Measurements from ENCODE around the gene RASA4B. TPM values are rescaled to one million over a fixed set of nuclear protein-coding genes. Genes with fewer than 3 reads are reported as not detected.

RASA4B gene
- total RNA-seq, 1 experiment from 2014 or later, result 1.2 TPM

- no peaks in the 10 kb centered on the region for H3K36me3 ChIP-seq (ENCODE audit: low read depth)
- ChIA-PET POLR2A (ENCODE audit: unreplicated experiment) (no interaction called here), CTCF (no interaction called here)
- no TSS peak for BruUV-seq (replicated peaks)
- H2AFZ ChIP-seq, result no peak overlapping the region
- H3K9me3 ChIP-seq (ENCODE audit: insufficient read depth, low read depth), result no peaks in the 10 kb centered on the region
- no peaks in the 10 kb centered on the region for H3K4me1 ChIP-seq (replicated peaks; ENCODE audit: insufficient read depth)
- H3K79me2 ChIP-seq (ENCODE audit: low read depth), result no peaks in the 10 kb centered on the region
- H3F3A ChIP-seq (ENCODE audit: insufficient read depth, low read depth), result 0 out of 2 replicates have a peak, but pooled peaks cover 6% of the 10 kb centered on the region
- no peaks in the 10 kb centered on the region for H3K27me3 ChIP-seq (ENCODE audit: insufficient read depth, low read depth)
- no peak for DNase-seq
- intact Hi-C loops (cut with micrococcal nuclease; ENCODE audit: unreplicated experiment), result no loop called here
- no peak overlapping the region for H3K4me3 ChIP-seq
- no peak for TF ChIP-seq EZH2 (IDR thresholded peaks at IDR 0.05; ENCODE audit: low read depth)
- TF ChIP-seq CTCF (conservative IDR thresholded peaks at IDR 0.05), result no peak
- H4K20me1 ChIP-seq (ENCODE audit: insufficient read depth), result no peaks in the 10 kb centered on the region
- no peak overlapping the region for H3K27ac ChIP-seq
- H3K9me2 ChIP-seq (ENCODE audit: insufficient read depth), result no peaks in the 10 kb centered on the region
- no peak overlapping the region for H3K4me2 ChIP-seq
Observed at GRCh38 chr7:102454468-102454867, 63.1 kb downstream of the RASA4B start.

GRCh38 chr7:102453319-102453718 lies 64.3 kb downstream of the RASA4B start:
- H3F3A ChIP-seq (ENCODE audit: insufficient read depth, low read depth), result 0 out of 2 replicates have a peak, but pooled peaks cover 6% of the 10 kb centered on the region
- no peak overlapping the region for H3K4me3 ChIP-seq
- POLR2A ChIA-PET (ENCODE audit: unreplicated experiment), result no interaction called here
- H4K20me1 ChIP-seq (ENCODE audit: insufficient read depth), result no peaks in the 10 kb centered on the region
- BruUV-seq (replicated peaks), result no TSS peak
- H3K27ac ChIP-seq, result no peak overlapping the region
- no peaks in the 10 kb centered on the region for H3K9me3 ChIP-seq (ENCODE audit: insufficient read depth, low read depth)
- H3K9me2 ChIP-seq (ENCODE audit: insufficient read depth), result no peaks in the 10 kb centered on the region
- H2AFZ ChIP-seq, result no peak overlapping the region
- H3K79me2 ChIP-seq (ENCODE audit: low read depth), result no peaks in the 10 kb centered on the region
- CTCF ChIA-PET, result no interaction called here
- H3K27me3 ChIP-seq (ENCODE audit: insufficient read depth, low read depth), result no peaks in the 10 kb centered on the region
- DNase-seq, result no peak
- no peak overlapping the region for H3K4me2 ChIP-seq
- H3K36me3 ChIP-seq (ENCODE audit: low read depth), result no peaks in the 10 kb centered on the region
- no peaks in the 10 kb centered on the region for H3K4me1 ChIP-seq (replicated peaks; ENCODE audit: insufficient read depth)
- intact Hi-C loops (cut with micrococcal nuclease; ENCODE audit: unreplicated experiment), result no loop called here
- no peak for TF ChIP-seq CTCF (conservative IDR thresholded peaks at IDR 0.05)
- TF ChIP-seq EZH2 (IDR thresholded peaks at IDR 0.05; ENCODE audit: low read depth), result no peak

GRCh38 chr7:102452451-102452850 lies 65.1 kb downstream of the RASA4B start:
- Histone ChIP-seq H3K27me3 (ENCODE audit: insufficient read depth, low read depth) (no peaks in the 10 kb centered on the region), H3F3A (ENCODE audit: insufficient read depth, low read depth) (0 out of 2 replicates have a peak, but pooled peaks cover 6% of the 10 kb centered on the region), H3K36me3 (ENCODE audit: low read depth) (no peaks in the 10 kb centered on the region), H2AFZ (no peak overlapping the region), H3K27ac (no peak overlapping the region), H3K4me1 (replicated peaks; ENCODE audit: insufficient read depth) (no peaks in the 10 kb centered on the region), H3K4me3 (no peak overlapping the region), H4K20me1 (ENCODE audit: insufficient read depth) (no peaks in the 10 kb centered on the region), H3K9me3 (ENCODE audit: insufficient read depth, low read depth) (no peaks in the 10 kb centered on the region), H3K4me2 (no peak overlapping the region), H3K79me2 (ENCODE audit: low read depth) (no peaks in the 10 kb centered on the region), H3K9me2 (ENCODE audit: insufficient read depth) (no peaks in the 10 kb centered on the region)
- CTCF ChIA-PET, result no interaction called here
- POLR2A ChIA-PET (ENCODE audit: unreplicated experiment), result no interaction called here
- no TSS peak for BruUV-seq (replicated peaks)
- DNase-seq, result no peak
- intact Hi-C loops (cut with micrococcal nuclease; ENCODE audit: unreplicated experiment), result no loop called here
- TF ChIP-seq EZH2 (IDR thresholded peaks at IDR 0.05; ENCODE audit: low read depth) (no peak), CTCF (conservative IDR thresholded peaks at IDR 0.05) (no peak)
